ENCODE measurements around the gene TEX29. TPM values are rescaled to one million over a fixed set of nuclear protein-coding genes. Genes with fewer than 3 reads are reported as not detected.

The TEX29 gene
- total RNA-seq, 6 experiments from 2014 or later, result 0.42 TPM; not detected in 5

GRCh38 chr13:111275995-111276618 lies 44.3 kb upstream of the TEX29 start:
- Histone ChIP-seq H3K4me1 (no peaks in the 10 kb centered on the region), H3K27ac (no peak overlapping the region), H3K36me3 (peaks cover 0 to 67% (median 10%) of the 10 kb centered on the region in 4 donors), H3K27me3 (no peaks in the 10 kb centered on the region), H3K9me3 (no peaks in the 10 kb centered on the region), H3K4me3 (no peak overlapping the region)
- no peak for ATAC-seq
- TF ChIP-seq CTCF (IDR thresholded peaks at IDR 0.05), result no peak
- no peak for TF ChIP-seq POLR2A (IDR thresholded peaks at IDR 0.05)
- WGBS (ENCODE audit: insufficient coverage, low coverage, low lambda C conversion rate, missing lambda C conversion rate), result 93% methylated on average over 4 of the region's 5 CpGs
- DNase-seq, result no peak
- intact Hi-C loops (cut with DNase I), result no loop called here

- H3K9me3 ChIP-seq, result no peaks in the 10 kb centered on the region
- peaks cover 0 to 13% (median 0%) of the 10 kb centered on the region in 4 donors for H3K4me1 ChIP-seq
- ATAC-seq (no peak), DNase-seq (no peak)
- no peak overlapping the region for H3K4me3 ChIP-seq
- WGBS (ENCODE audit: insufficient coverage, low coverage, low lambda C conversion rate, missing lambda C conversion rate), result 91% methylated on average over 10 of the region's 10 CpGs
- no peak for TF ChIP-seq CTCF (IDR thresholded peaks at IDR 0.05)
- no peak for TF ChIP-seq POLR2A (IDR thresholded peaks at IDR 0.05)
- peaks cover 0 to 61% (median 8%) of the 10 kb centered on the region in 4 donors for H3K36me3 ChIP-seq
- no peaks in the 10 kb centered on the region for H3K27me3 ChIP-seq
- H3K27ac ChIP-seq, result no peak overlapping the region
- intact Hi-C loops (cut with DNase I), result no loop called here
Observed at GRCh38 chr13:111278258-111278657, 42.2 kb upstream of the TEX29 start.

GRCh38 chr13:111278743-111279652 lies 41.4 kb upstream of the TEX29 start:
- no peaks in the 10 kb centered on the region for H3K9me3 ChIP-seq
- no peak for ATAC-seq
- no peaks in the 10 kb centered on the region for H3K27me3 ChIP-seq
- no peak overlapping the region for H3K4me3 ChIP-seq
- TF ChIP-seq POLR2A (IDR thresholded peaks at IDR 0.05), result no peak
- no peak for TF ChIP-seq CTCF (IDR thresholded peaks at IDR 0.05)
- 85% methylated on average over 6 of the region's 17 CpGs for WGBS (ENCODE audit: insufficient coverage, low coverage, low lambda C conversion rate, missing lambda C conversion rate)
- peaks cover 3 to 60% (median 10%) of the 10 kb centered on the region in 4 donors for H3K36me3 ChIP-seq
- H3K4me1 ChIP-seq, result peaks cover 0 to 13% (median 0%) of the 10 kb centered on the region in 4 donors
- intact Hi-C loops (cut with DNase I), result no loop called here
- no peak overlapping the region for H3K27ac ChIP-seq
- no peak for DNase-seq

GRCh38 chr13:111280226-111280625 lies 40.2 kb upstream of the TEX29 start:
- ATAC-seq, result no peak
- Histone ChIP-seq H3K27me3 (no peaks in the 10 kb centered on the region), H3K4me3 (no peak overlapping the region), H3K4me1 (peaks cover 0 to 13% (median 0%) of the 10 kb centered on the region in 4 donors), H3K36me3 (peaks cover 3 to 61% (median 10%) of the 10 kb centered on the region in 4 donors), H3K9me3 (no peaks in the 10 kb centered on the region), H3K27ac (no peak overlapping the region)
- WGBS (ENCODE audit: insufficient coverage, low coverage, low lambda C conversion rate, missing lambda C conversion rate), result 89% methylated on average over 6 of the region's 12 CpGs
- DNase-seq, result no peak
- TF ChIP-seq CTCF (IDR thresholded peaks at IDR 0.05) (no peak), POLR2A (IDR thresholded peaks at IDR 0.05) (no peak)
- intact Hi-C loops (cut with DNase I), result no loop called here
